ENCODE results near the gene ZNF155. TPM values are rescaled to one million over a fixed set of nuclear protein-coding genes. Genes with fewer than 3 reads are reported as not detected.

ZNF155 gene
- total and polyA plus RNA-seq, 2 donors (not counting 3 experiments of a cell fraction or from before 2014, with no cell fraction given) = 2.0 to 5.9 TPM

DNA sequence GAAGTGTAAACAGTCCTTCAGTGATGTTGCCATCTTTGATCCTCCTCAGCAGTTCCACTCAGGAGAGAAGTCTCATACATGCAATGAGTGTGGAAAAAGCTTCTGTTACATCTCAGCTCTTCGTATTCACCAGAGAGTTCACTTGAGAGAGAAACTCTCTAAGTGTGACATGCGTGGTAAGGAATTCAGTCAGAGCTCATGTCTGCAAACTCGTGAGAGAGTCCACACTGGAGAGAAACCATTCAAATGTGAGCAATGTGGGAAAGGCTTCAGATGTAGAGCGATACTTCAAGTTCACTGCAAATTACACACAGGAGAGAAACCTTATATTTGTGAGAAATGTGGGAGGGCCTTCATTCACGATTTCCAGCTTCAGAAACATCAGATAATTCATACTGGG is 26.5 kb downstream of the ZNF155 start:
- POLR2A ChIA-PET = no interaction called here
- intact Hi-C loops (cut with micrococcal nuclease) (no loop called here), dilution Hi-C loops (cut with MboI; ENCODE audit: extremely low pct_ligation_motif_present, low sequenced_read_pairs) (no loop called here)
- TF ChIP-seq POLR2A (IDR thresholded peaks at IDR 0.05; ENCODE audit: low read depth, low read length) = no peak
- no peak for TF ChIP-seq MAX (IDR thresholded peaks at IDR 0.05; ENCODE audit: insufficient read depth, insufficient read length)
- TF ChIP-seq, protein P1, sequence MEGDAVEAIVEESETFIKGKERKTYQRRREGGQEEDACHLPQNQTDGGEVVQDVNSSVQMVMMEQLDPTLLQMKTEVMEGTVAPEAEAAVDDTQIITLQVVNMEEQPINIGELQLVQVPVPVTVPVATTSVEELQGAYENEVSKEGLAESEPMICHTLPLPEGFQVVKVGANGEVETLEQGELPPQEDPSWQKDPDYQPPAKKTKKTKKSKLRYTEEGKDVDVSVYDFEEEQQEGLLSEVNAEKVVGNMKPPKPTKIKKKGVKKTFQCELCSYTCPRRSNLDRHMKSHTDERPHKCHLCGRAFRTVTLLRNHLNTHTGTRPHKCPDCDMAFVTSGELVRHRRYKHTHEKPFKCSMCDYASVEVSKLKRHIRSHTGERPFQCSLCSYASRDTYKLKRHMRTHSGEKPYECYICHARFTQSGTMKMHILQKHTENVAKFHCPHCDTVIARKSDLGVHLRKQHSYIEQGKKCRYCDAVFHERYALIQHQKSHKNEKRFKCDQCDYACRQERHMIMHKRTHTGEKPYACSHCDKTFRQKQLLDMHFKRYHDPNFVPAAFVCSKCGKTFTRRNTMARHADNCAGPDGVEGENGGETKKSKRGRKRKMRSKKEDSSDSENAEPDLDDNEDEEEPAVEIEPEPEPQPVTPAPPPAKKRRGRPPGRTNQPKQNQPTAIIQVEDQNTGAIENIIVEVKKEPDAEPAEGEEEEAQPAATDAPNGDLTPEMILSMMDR (IDR thresholded peaks at IDR 0.05; ENCODE audit: extremely low read depth in 1 of 2, insufficient read depth in 1 of 2, low read depth in 1 of 2, low read length in 2 of 2) = no peak
- TF ChIP-seq EZH2 (IDR thresholded peaks at IDR 0.05; ENCODE audit: borderline replicate concordance, low read depth, low read length, severe bottlenecking) = no peak
- no peak for TF ChIP-seq POLR2AphosphoS5 (IDR thresholded peaks at IDR 0.05; ENCODE audit: insufficient read depth, low read depth, low read length)
- TF ChIP-seq MYC (IDR thresholded peaks at IDR 0.05; ENCODE audit: low read depth, low read length) = no peak
- TF ChIP-seq GATA2 (IDR thresholded peaks at IDR 0.05; ENCODE audit: insufficient read depth, insufficient read length, low read depth, low read length) = no peak
- no peak for TF ChIP-seq JUN (IDR thresholded peaks at IDR 0.05; ENCODE audit: borderline replicate concordance, insufficient read depth, insufficient read length, low read depth)
- Histone ChIP-seq H3K4me1 (ENCODE audit: control insufficient read depth, extremely low read depth, insufficient read depth, low read length) (no peaks in the 10 kb centered on the region), H2AFZ (ENCODE audit: low read depth, low read length) (no peak overlapping the region), H3K9me3 (replicated peaks; ENCODE audit: control insufficient read depth, insufficient read depth, low read length) (peaks cover 11% of the 10 kb centered on the region), H3K36me3 (ENCODE audit: control insufficient read depth in 2 of 2, extremely low read depth in 1 of 2, insufficient read depth in 2 of 2, low read length in 2 of 2) (peaks cover 22 to 27% of the 10 kb centered on the region in 2 experiments), H4K20me1 (replicated peaks; ENCODE audit: control insufficient read depth, extremely low read depth, insufficient read depth, low read length) (no peaks in the 10 kb centered on the region), H3K9me1 (replicated peaks; ENCODE audit: control insufficient read depth, extremely low read depth, insufficient read depth, low read length) (no peaks in the 10 kb centered on the region), H3K79me2 (ENCODE audit: control insufficient read depth, insufficient read depth, low read length) (no peaks in the 10 kb centered on the region), H3K27me3 (ENCODE audit: control insufficient read depth in 2 of 2, insufficient read depth in 2 of 2, low read length in 2 of 2) (no peaks in the 10 kb centered on the region), H3K4me3 (replicated peaks in 1 of 3; ENCODE audit: insufficient read depth in 1 of 3, low read depth in 1 of 3, low read length in 3 of 3) (no peak overlapping the region), H3K4me2 (ENCODE audit: insufficient read depth, low read length) (no peak overlapping the region), H3K27ac (ENCODE audit: insufficient read depth, low read depth, low read length) (no peak overlapping the region), H3K9ac (replicated peaks; ENCODE audit: extremely low read depth, insufficient read depth, low read length) (no peak overlapping the region)
- no peak for FAIRE-seq
- no TSS peak for BruUV-seq (replicated peaks)
- DNase-seq (ENCODE audit: low read depth, low spot score) = no peak
- CTCF ChIA-PET = no interaction called here

Measured in endothelial cell of umbilical vein (primary cell).